Stromal cell of bone marrow (primary cell): ENCODE measurements around the gene PREP.
A peak's percentile ranks its signal among the peaks of the same experiment; 100 is the strongest.

Source experiments
- DNase-seq: peaks from one replicate; pipeline ENCODE4 v3.0.0-alpha.2; 2012; ENCODE audit warnings: low read depth

The PREP gene

GRCh38 chr6:105308840-105309239 is 94.0 kb downstream of the PREP start:
- DNase-seq: no peak

GRCh38 chr6:105305521-105305920 is 97.4 kb downstream of the PREP start:
- DNase-seq: no peak

GRCh38 chr6:105304825-105305224 is 98.1 kb downstream of the PREP start:
- DNase-seq: no peak

GRCh38 chr6:105304366-105304765 is 98.5 kb downstream of the PREP start:
- DNase-seq: no peak

GRCh38 chr6:105302617-105303128 is 100.2 kb downstream of the PREP start:
- no peak for DNase-seq

GRCh38 chr6:105301756-105302616 is 100.9 kb downstream of the PREP start:
- no peak for DNase-seq

GRCh38 chr6:105301072-105301503 is 101.8 kb downstream of the PREP start:
- no peak for DNase-seq

GRCh38 chr6:105300090-105300489 is 102.8 kb downstream of the PREP start:
- DNase-seq: no peak

GRCh38 chr6:105294129-105294528 is 108.8 kb downstream of the PREP start:
- no peak for DNase-seq

- no peak for DNase-seq
Measured at GRCh38 chr6:105292689-105293339, 110.1 kb downstream of the PREP start.

- DNase-seq: no peak
Measured at GRCh38 chr6:105291525-105291924, 111.4 kb downstream of the PREP start.

- DNase-seq: no peak
Measured at GRCh38 chr6:105282631-105283585, 120.0 kb downstream of the PREP start.

- no peak for DNase-seq
Measured at GRCh38 chr6:105280033-105280432, 122.8 kb downstream of the PREP start.

GRCh38 chr6:105279463-105279862 is 123.4 kb downstream of the PREP start:
- no peak for DNase-seq

- no peak for DNase-seq
Measured at GRCh38 chr6:105278813-105279212, 124.1 kb downstream of the PREP start.

GRCh38 chr6:105278035-105278434 is 124.8 kb downstream of the PREP start:
- no peak for DNase-seq

GRCh38 chr6:105276374-105276773 is 126.5 kb downstream of the PREP start:
- no peak for DNase-seq

GRCh38 chr6:105275542-105275941 is 127.3 kb downstream of the PREP start:
- no peak for DNase-seq

GRCh38 chr6:105274678-105275077 is 128.2 kb downstream of the PREP start:
- no peak for DNase-seq

- DNase-seq: no peak
Measured at GRCh38 chr6:105273589-105273988, 129.3 kb downstream of the PREP start.

- DNase-seq: no peak
Measured at GRCh38 chr6:105272786-105273185, 130.1 kb downstream of the PREP start.

GRCh38 chr6:105270511-105270910 is 132.4 kb downstream of the PREP start:
- peak; percentile 57 for DNase-seq
